ENCODE data around the gene INIP. TPM values are rescaled to one million over a fixed set of nuclear protein-coding genes. Genes with fewer than 3 reads are reported as not detected.

The INIP gene
- total and polyA plus RNA-seq, 2 of the 13 experiments (the other 11 are each of a cell fraction or from before 2014, with no cell fraction given), result 13.6 to 28.6 TPM

DNA sequence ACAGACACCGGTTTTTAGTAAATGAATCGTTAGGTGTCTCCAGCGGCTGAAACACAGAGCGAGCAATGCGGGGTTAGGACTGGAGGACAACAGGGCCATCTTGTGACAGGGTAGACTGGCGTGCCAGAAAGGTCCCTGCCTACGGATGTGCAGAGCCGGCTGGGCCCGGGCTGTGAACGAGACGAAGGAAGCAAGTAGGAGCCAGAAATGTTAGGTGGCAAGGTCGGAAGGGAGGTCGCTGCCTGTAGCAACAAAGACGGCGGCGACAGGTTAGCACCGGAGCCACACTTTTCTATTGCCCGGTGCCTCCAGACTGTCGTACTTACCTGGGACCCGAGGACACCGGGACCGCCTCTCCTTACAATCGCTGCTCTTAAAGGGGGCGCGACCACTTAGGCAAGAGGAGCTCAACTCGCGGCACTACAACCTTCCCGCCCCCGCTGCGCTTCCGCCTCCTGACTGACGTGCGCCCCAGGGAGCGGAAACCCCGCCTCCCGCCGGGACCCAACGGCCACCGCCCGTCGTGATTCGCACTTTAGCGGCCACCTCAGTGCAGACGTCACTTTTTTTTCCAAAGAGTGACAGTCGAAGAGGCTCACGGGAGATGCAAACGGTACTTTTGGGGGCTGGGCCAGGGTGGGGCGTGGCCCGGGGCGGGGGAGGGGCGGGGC, at the start of gene INIP (continued):
- TF ChIP-seq SP1 (IDR thresholded peaks at IDR 0.05) (no peak), SP1 (CRISPR knock-in tag; IDR thresholded peaks at IDR 0.05) (peak; percentile 62), ZFP62 (CRISPR knock-in tag; IDR thresholded peaks at IDR 0.05) (no peak), ZBTB42 (CRISPR knock-in tag; IDR thresholded peaks at IDR 0.05) (0 out of 2 replicates have a peak, but pooled peaks have one; percentile 36), HCFC1 (IDR thresholded peaks at IDR 0.05; ENCODE audit: low read depth, low read length) (peak; percentile 21; the same call in 1 of the 2 replicates), CEBPG (CRISPR knock-in tag; IDR thresholded peaks at IDR 0.05) (peak; percentile 35; the same call in 1 of the 2 replicates), SIN3A (IDR thresholded peaks at IDR 0.05; ENCODE audit: borderline replicate concordance, low read depth, low read length) (peak; percentile 81; the same call in 1 of the 2 replicates), ZNF468 (CRISPR knock-in tag; IDR thresholded peaks at IDR 0.05) (no peak), HOXA3 (CRISPR knock-in tag; IDR thresholded peaks at IDR 0.05) (peak; percentile 80; the same call in 1 of the 2 replicates), ZNF343 (CRISPR knock-in tag; IDR thresholded peaks at IDR 0.05) (0 out of 2 replicates have a peak, but pooled peaks have one; percentile 33)
- TF ChIP-seq, protein P1, sequence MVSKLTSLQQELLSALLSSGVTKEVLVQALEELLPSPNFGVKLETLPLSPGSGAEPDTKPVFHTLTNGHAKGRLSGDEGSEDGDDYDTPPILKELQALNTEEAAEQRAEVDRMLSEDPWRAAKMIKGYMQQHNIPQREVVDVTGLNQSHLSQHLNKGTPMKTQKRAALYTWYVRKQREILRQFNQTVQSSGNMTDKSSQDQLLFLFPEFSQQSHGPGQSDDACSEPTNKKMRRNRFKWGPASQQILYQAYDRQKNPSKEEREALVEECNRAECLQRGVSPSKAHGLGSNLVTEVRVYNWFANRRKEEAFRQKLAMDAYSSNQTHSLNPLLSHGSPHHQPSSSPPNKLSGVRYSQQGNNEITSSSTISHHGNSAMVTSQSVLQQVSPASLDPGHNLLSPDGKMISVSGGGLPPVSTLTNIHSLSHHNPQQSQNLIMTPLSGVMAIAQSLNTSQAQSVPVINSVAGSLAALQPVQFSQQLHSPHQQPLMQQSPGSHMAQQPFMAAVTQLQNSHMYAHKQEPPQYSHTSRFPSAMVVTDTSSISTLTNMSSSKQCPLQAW (CRISPR knock-in tag; IDR thresholded peaks at IDR 0.05), result 0 out of 2 replicates have a peak, but pooled peaks have one; percentile 49
- TF ChIP-seq, protein P2, sequence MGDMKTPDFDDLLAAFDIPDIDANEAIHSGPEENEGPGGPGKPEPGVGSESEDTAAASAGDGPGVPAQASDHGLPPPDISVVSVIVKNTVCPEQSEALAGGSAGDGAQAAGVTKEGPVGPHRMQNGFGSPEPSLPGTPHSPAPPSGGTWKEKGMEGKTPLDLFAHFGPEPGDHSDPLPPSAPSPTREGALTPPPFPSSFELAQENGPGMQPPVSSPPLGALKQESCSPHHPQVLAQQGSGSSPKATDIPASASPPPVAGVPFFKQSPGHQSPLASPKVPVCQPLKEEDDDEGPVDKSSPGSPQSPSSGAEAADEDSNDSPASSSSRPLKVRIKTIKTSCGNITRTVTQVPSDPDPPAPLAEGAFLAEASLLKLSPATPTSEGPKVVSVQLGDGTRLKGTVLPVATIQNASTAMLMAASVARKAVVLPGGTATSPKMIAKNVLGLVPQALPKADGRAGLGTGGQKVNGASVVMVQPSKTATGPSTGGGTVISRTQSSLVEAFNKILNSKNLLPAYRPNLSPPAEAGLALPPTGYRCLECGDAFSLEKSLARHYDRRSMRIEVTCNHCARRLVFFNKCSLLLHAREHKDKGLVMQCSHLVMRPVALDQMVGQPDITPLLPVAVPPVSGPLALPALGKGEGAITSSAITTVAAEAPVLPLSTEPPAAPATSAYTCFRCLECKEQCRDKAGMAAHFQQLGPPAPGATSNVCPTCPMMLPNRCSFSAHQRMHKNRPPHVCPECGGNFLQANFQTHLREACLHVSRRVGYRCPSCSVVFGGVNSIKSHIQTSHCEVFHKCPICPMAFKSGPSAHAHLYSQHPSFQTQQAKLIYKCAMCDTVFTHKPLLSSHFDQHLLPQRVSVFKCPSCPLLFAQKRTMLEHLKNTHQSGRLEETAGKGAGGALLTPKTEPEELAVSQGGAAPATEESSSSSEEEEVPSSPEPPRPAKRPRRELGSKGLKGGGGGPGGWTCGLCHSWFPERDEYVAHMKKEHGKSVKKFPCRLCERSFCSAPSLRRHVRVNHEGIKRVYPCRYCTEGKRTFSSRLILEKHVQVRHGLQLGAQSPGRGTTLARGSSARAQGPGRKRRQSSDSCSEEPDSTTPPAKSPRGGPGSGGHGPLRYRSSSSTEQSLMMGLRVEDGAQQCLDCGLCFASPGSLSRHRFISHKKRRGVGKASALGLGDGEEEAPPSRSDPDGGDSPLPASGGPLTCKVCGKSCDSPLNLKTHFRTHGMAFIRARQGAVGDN (CRISPR knock-in tag; IDR thresholded peaks at IDR 0.05), result peak; percentile 81
- TF ChIP-seq, protein P3, sequence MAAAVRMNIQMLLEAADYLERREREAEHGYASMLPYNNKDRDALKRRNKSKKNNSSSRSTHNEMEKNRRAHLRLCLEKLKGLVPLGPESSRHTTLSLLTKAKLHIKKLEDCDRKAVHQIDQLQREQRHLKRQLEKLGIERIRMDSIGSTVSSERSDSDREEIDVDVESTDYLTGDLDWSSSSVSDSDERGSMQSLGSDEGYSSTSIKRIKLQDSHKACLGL (CRISPR knock-in tag; IDR thresholded peaks at IDR 0.05), result peak; percentile 44; the same call in 1 of the 2 replicates
- TF ChIP-seq, protein P4, sequence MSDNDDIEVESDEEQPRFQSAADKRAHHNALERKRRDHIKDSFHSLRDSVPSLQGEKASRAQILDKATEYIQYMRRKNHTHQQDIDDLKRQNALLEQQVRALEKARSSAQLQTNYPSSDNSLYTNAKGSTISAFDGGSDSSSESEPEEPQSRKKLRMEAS (IDR thresholded peaks at IDR 0.05), result peak; percentile 63
- TF ChIP-seq, protein P5, sequence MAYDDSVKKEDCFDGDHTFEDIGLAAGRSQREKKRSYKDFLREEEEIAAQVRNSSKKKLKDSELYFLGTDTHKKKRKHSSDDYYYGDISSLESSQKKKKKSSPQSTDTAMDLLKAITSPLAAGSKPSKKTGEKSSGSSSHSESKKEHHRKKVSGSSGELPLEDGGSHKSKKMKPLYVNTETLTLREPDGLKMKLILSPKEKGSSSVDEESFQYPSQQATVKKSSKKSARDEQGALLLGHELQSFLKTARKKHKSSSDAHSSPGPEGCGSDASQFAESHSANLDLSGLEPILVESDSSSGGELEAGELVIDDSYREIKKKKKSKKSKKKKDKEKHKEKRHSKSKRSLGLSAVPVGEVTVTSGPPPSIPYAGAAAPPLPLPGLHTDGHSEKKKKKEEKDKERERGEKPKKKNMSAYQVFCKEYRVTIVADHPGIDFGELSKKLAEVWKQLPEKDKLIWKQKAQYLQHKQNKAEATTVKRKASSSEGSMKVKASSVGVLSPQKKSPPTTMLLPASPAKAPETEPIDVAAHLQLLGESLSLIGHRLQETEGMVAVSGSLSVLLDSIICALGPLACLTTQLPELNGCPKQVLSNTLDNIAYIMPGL (CRISPR knock-in tag; IDR thresholded peaks at IDR 0.05; ENCODE audit: borderline replicate concordance in 1 of 2, low read depth in 1 of 2), result peak in 1 of 2 experiments; percentile 76; a peak in 3 of 4 replicates
- TF ChIP-seq, protein P6, sequence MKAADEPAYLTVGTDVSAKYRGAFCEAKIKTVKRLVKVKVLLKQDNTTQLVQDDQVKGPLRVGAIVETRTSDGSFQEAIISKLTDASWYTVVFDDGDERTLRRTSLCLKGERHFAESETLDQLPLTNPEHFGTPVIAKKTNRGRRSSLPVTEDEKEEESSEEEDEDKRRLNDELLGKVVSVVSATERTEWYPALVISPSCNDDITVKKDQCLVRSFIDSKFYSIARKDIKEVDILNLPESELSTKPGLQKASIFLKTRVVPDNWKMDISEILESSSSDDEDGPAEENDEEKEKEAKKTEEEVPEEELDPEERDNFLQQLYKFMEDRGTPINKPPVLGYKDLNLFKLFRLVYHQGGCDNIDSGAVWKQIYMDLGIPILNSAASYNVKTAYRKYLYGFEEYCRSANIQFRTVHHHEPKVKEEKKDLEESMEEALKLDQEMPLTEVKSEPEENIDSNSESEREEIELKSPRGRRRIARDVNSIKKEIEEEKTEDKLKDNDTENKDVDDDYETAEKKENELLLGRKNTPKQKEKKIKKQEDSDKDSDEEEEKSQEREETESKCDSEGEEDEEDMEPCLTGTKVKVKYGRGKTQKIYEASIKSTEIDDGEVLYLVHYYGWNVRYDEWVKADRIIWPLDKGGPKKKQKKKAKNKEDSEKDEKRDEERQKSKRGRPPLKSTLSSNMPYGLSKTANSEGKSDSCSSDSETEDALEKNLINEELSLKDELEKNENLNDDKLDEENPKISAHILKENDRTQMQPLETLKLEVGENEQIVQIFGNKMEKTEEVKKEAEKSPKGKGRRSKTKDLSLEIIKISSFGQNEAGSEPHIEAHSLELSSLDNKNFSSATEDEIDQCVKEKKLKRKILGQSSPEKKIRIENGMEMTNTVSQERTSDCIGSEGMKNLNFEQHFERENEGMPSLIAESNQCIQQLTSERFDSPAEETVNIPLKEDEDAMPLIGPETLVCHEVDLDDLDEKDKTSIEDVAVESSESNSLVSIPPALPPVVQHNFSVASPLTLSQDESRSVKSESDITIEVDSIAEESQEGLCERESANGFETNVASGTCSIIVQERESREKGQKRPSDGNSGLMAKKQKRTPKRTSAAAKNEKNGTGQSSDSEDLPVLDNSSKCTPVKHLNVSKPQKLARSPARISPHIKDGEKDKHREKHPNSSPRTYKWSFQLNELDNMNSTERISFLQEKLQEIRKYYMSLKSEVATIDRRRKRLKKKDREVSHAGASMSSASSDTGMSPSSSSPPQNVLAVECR (CRISPR knock-in tag; IDR thresholded peaks at IDR 0.05; ENCODE audit: borderline replicate concordance), result peak; percentile 97
